Measurements from ENCODE around the gene ETS1.

ETS1 gene

DNA sequence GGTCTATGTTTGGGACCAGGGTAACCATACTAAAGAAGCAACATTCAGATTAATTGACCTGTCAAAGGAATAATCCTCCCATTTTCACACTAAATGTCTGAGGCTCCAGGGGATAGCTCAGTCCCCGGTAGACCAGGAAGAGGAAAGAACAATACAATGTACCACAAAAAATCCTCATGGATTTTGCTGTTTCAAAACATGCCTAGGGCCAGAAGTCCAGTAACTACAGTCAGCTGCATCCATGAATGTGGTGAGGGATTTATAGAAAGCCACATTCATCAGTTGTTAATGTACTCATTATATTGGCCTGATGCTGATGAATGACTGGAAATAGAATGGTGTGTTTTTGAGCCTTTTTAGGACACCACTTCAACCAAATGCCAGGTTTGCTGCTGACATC, 6.9 kb upstream of the ETS1 start:
- DNase-seq (ENCODE audit: low read depth in 2 of 2), result no peak

DNA sequence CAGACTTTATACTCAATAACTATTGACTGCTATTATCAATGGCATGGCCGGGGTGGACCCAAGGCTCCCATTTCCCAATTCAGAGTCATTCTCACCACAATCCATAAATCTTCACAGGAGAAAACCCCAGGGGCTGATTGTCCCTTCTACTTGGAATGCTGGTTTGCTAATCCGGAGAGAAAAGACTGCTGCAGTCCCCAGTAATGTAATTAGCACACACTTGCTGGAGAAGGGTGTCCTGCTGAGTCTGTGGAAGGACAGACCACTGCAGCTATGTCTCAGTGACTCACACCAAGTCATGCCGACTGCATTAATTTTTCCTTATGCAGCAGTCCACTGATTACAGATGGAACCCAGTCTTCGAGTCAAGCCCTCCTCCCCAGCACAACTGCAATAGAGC, 5.9 kb upstream of the ETS1 start:
- DNase-seq (ENCODE audit: low read depth in 2 of 2), result no peak

DNA sequence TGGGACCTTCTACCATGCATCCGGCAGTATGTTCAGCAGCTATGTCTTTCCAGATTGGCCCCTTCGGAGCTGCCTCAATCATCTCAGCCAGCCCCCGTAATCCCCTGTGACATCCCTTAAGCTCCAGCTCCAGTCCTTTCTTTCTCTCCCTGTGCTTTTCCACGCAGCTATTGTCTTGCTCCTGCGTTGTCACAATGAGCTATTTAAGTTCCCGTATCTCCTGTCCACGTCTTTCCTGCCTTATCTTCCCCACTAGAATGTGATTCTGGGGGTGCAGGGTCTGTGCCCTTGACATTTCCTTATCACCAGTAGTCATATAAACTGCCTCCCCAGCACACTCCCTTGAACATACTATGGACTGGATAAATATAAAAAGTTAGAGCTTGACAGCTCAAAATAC, 5.1 kb upstream of the ETS1 start:
- no peak for DNase-seq (ENCODE audit: low read depth in 2 of 2)

DNA sequence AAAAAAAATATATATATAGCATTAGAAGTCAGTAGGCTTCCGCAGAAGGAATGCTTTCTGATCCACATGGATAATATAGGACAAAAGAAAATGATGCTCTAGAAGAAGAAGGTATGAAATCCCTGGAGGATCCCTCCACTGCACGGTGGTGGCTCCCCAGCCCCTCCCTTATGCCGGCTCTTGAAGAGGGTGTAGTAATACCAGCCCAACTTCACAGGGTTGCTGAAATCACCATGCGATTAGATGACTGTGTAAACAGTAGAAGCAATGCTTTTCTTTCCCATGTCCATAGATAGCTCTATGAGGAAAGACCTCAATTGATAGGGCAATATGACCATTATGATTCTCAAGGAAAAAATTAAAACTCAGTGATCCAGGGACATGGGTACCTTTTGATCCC, 3.2 kb upstream of the ETS1 start:
- DNase-seq (ENCODE audit: low read depth in 2 of 2), result no peak

DNA sequence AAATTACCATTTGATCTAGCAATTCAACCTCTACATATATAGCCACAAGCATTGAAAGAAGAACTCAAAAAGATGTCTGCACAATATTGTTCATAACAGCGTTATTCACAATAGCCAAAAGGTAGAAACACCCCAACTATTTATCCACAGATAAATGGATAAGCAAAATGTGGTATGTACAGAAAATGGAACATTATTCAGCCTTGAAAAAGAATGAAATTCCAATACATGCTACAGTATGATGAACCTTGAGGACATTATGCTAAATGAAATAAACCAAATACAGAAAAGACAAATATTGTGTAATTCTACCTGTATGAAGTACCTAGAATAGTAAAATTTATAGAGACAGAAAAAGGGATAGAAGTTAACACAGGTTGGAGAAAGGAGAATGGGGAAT, 2.6 kb upstream of the ETS1 start:
- no peak for DNase-seq (ENCODE audit: low read depth in 2 of 2)

DNA sequence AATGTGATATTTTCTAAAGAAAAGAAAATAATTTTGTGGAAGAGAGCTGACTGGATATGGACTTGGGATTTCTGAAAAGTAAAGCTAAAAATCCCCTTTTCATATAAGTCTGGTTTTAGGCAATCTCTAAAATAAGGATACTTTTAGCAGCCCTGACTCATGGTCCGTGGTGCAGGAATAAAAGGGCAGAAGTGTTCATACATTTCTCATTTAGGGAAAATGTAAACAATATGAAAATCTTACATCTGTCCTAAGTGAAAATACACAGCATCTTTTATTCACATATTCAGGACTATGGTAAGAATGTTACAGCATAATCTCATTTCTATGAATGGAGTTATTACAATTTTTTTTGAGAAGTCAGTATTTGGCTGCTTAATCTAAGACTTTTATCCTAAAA, 735 bp upstream of the ETS1 start:
- no peak for DNase-seq (ENCODE audit: low read depth in 2 of 2)

DNA sequence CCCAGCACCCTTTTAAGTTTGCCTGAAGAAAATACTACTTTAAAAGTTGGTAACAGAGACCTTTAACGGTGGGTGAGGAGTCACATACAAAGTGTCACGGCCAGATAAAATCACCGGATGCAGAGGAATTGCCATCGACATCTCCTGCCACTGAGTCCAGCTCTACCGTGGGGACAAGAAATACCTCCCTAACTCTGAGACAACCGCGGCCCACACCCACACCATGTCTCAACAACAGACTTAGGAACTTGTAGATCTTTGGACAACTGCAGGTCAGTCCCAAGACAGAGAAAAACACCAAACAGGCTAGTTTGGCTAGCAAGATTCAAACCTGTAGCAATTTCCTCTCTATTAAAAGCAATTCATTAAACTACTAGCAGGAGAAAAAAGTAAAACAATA, 669 bp downstream of the ETS1 start:
- no peak for DNase-seq (ENCODE audit: low read depth in 2 of 2)

DNA sequence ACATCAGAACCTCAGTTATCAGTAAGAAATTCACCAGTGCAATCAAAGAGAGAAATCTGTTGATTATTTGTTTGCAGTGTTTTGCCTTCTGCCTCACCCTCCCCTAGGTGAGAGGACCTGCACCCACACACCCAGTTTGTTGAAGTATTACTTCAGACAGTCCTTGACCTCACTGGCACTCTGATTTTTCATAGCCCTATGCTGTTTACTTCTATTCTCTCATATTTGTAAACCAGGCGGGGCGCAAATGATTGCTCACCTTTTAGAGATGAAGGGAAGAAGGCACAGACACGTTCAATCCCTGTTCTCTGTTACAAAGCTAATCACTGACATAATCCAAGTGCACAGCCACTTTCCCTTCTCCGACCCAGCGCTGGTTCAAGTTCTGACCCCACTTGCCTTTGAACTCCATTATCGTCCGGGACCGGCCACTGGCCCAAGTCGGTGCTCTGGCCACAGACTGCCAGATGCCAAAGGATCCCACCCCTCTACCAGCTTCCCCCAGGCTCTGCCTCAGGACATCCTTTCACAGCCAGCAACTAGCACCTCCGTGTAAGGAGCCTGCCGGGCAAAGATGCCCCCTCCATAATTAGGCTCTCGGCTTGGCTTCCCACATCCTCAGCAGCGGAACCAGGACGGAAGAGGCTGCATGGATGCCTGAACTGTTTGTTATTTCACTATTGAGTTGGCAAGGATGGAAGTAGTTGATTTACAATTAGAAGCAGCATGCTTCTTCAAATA, 1.7 kb downstream of the ETS1 start:
- no peak for DNase-seq (ENCODE audit: low read depth in 2 of 2)

DNA sequence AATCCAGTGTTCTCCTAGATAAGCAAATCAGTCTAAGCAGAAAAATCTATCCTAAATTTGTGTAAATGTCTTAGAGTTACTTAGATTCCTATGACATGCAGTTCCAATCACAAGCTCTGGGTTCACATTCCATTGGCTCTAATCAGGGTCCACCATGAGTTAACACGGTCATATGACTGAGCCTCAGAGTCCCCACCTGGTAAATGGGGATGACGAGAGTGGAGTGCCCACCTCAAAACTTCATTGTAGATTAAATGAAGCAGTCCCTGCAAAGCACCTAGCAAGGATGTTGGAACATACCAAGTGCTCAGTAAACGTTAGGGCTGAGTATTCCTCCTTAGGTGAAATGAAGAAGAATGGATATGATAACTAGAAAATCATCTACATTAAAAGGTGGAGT, 3.1 kb downstream of the ETS1 start:
- no peak for DNase-seq (ENCODE audit: low read depth in 2 of 2)

DNA sequence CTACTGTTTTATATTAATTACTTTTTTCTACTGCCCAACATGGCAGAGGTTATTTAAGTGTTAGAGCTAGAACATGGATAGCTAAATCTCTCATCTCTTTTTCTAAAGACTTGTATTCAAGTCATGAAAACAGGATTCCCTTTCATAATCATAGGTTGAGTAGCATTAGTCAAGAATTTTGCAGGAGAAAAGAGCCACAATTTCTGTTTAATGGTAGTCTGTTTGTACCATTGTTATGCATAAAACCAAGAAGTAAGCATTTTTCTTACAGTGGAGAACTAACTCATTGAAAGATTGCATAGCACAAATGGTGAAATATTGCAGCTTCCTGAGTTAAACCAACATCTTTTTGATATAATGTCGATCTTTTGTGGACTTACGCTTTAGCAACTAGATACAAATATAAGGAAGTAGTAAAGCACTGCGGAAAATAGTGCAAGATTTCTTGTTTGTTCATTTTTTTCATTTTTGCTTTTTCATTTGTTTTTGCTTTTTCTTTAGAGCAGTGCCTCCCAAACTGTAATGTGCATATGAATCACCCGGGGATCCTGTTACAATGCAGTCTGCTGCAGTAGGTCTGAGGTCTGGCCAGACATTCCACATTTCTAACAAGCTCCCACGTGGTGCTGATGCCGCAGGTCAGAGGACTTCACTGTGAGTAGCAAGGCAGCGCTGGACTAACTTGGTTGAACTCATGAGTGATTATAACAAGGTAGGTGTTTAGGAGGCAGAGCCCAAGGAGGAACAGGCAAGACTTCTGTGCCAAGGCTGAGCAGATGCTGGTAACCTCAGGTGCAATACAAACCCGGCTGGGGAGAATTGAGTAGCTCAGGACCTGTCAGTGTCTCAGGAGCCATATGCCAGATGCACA, 4.6 kb downstream of the ETS1 start:
- DNase-seq (ENCODE audit: low read depth in 2 of 2), result no peak

DNA sequence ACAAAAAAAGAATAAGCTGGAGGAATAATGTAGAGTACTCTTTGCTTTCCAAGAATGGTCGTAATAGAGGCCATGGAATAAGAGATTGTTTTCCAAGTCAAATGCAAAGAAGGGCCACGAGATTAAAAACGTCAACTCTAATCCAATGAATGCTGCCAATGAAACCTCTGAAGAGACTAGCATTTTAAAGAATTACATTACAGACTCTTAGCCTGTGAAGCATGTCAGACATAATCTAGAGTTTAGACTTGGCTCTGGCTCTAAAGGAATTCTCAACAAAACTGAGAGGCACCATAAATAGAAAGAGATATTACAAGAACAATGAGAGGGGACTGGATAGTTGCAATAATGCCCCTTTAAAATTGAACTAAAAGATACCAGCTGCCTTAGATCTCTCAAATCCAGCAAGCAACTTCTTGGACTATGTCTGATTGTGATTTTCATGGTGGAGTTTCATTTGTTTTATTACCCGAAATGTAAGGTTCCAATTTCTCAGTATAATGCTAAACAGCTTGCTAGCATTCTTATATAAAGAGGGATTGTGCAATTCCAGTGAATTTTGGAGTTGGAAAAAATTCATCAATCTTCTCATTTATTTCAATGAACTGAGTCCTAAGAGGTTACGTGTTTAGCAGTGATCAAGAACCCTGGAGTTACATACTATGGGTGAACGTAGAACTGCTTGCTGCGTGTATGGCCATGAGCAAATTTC, 5.6 kb downstream of the ETS1 start:
- DNase-seq (ENCODE audit: low read depth in 2 of 2), result no peak

DNA sequence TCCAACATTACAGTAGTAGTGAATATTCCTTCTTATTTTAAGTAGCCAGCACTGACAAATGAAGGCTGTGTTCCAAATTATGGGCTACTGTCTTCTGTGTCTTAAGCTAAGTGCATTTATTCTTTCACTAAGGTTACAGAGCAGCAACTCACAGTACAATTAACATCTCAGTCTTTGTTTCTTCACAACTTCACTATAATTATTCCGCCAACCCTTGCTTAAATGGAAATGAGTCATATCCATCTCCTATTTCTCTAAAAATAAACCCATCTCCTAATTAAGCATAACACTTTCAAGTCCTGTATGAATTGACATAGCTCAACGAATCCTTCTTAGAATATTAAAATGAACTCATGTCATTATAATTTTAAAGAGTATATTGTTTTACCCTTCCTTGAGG, 6.7 kb downstream of the ETS1 start:
- no peak for DNase-seq (ENCODE audit: low read depth in 2 of 2)

DNA sequence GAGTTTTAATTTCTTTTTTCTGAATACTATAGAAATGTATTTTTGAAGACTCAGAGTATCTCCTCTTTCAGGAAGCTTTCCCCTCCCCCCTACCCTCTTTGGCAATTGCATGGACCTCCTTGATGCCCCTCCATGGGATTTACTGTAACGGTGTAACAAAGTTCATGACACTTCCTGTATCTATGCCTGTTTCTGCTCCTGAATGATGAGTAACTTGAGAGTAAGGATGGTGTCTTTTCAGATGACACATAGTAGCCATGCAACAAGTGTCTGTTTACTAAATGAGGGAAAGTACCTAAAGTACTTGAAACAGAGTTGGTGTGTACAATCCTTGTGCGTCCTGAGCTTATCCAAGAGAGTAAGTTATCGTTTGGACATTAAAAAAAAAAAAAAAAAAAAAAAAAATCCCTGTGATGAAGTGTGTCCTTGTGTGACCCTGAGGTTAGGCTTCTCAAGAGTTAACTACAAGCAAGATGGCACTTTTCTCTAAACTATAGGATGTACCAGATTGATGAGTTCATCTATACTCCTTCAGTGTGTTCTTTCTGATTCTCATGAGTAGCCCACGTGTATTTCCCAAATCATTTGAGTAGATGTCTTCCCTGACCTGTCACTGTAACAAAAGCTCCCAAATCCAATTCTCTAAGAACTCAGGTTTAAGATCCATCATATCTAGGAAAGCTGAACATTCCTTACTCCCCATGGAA, 7.4 kb downstream of the ETS1 start:
- no peak for DNase-seq (ENCODE audit: low read depth in 2 of 2)

DNA sequence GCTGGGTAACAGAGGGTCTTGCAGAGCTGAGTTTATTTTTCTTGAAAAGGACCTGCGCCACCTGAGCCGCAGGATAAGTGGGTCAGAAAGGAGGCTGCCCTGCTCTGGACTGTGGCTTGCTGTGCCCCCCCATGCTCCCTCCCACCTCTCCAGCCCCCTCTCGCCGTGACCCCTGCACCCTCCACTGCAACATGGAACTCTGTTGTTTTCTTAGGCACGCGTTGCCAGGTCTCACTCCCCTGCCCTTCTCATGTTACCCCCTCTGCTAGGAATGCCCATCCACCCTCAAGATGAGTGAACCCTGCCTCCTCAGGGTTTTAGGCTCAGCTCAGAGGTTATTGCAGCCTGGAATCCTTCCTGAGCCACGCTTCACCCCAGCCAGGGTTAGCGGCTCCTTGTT, 10.8 kb downstream of the ETS1 start:
- DNase-seq (ENCODE audit: low read depth in 2 of 2), result no peak

DNA sequence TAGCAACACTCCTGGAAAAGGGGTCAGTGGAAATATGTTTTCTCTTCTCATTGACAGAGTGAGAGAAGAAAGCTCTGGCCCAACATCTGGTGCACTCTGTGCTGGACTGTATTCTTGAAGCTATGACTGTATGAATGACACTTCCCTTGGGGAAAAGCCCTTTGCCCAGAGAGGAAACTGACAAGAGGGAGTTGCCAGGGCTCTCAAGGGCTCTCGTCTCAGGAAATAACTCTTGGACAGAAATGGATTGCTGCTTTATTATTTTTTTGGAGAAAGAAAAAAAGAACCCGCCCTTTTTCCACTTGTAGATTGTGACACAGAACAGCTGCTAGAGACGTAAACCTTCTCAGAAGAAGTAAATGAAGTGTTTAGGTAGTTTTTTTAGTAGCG, 11.4 kb downstream of the ETS1 start:
- DNase-seq (ENCODE audit: low read depth in 2 of 2), result no peak

DNA sequence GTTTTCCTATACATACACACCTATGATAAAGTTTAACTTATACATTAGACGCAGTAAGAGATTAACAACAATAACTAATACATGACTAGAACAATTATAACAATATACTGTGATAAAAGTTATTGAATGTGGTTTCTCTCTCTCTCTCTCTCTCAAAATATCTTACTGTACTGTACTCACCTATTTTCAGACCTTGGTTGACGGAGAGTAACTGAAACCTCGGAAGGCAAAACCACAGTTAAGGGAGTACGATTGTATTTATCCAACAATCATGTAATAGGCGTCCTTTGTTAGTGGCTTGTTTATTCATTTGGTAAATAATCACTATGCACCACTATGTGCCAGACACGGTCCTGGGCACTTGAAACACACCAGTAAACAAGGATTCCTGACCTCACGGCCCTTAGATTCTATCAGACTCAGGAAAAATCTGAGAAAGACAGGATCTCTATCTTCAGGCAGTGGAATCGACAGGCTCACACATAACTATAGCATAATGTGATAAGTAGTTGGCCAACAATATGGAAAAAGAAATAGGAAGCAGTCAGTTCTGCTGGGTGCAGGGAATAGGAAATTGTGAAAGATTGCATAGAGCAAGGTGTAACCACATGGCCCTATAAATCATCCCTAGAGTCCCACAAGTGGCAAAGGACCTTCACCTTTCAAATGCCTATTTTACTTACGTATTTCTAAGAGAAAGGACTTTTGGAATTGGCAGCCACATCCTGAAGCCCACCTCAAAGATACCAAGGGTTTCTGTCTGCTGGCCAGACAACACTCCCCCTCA, 12.0 kb downstream of the ETS1 start:
- no peak for DNase-seq (ENCODE audit: low read depth in 2 of 2)

DNA sequence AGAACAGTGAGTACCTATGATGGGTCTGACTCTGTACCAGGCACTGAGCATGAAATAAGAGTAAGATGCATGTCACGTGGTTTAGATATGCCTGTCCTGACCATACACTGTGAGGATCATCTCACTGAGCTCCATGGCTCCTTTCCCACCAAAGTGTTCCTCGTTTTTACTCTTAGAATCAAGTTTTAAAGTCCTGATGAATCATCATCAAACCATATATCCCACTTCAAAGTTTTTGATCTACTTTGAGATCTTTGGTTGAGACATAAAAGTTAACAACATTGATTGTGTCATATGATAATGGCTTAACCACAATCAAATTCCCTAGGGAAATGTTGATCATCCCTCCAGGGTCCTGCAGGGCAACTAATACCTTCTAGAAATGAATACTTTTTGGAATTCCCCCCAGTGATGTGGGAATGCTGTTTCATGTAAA, 12.8 kb downstream of the ETS1 start:
- no peak for DNase-seq (ENCODE audit: low read depth in 2 of 2)

DNA sequence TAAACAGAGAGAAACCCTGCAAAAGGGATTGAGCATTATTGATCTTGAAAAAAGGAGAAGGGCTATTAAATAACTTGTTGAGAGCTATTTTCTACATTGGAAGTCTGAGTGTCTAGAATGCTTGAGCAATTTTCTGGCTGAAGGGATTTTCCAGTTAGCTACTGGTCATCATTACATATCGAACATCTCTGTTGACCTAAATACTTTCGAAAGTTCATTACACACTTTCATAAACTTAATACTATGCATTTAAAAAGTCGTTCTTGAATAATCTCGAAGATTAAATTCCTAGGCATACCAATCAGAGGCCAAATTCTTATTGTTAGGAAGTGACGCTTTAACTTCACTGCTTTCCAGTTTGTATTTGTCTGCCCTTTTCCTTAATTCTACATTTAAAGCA, 13.7 kb downstream of the ETS1 start:
- DNase-seq (ENCODE audit: low read depth in 2 of 2), result no peak

DNA sequence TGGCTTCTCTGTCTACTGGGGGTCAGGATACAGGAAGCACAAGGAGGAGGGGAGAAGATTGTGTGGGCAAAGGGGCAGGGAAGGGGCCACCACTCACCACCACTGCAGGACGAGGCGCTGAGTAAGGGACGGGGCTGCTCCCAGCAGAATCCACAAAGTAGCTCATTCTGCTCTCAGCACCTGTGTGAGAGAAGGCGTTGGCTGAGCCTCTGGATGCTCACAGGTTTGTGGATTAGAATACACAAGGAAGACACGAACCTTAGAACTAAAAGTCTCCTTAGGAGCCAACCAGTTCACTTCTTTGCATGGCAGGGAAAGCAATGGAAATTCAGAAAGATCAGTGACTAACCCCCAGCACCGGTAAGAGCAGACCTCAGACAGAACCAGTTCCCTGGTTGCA, 14.4 kb downstream of the ETS1 start:
- no peak for DNase-seq (ENCODE audit: low read depth in 2 of 2)

DNA sequence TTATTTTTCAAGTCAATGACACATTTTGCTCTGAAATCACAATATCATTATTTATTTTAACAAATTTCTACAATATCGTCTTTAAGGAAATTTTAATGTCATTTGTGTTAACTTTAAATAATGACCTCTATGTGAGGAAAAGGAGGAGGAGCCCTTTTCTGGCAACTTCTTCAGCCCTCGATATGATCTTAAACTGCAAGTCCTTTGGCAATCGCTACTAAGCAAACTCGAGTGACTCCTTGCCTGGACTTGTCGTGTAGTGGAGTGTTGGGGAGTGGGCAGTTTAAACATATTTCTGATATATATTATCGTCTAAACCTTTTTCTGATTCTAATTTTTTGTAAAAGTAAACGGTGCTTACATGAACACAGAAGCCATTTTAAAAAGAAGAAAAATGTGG, 16.7 kb downstream of the ETS1 start:
- no peak for DNase-seq (ENCODE audit: low read depth in 2 of 2)

DNA sequence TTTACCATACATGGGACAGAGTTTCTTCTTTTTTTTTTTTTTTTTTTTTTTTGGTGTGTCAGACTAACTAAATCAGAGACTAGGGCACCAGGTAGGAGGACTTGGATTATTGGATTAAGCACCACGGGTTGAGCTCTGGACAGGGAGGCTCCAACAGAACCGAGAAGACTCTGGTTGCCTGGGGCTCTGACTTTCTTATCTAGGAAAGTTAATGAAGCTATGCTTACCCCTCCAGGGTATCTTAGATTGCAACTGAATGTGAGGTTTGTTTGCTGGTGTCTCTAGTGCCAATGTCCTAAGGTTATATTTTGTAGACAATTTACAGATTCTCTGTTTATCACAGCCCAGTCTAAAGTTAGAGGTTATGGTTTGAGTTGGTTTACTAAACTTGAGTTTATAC, 18.1 kb downstream of the ETS1 start:
- no peak for DNase-seq (ENCODE audit: low read depth in 2 of 2)
